ENCODE data around the gene TBC1D22A.

Gene TBC1D22A

GRCh38 chr22:46996595-46997310, 234.3 kb downstream of the TBC1D22A start:
- H3K4me2 ChIP-seq (ENCODE audit: low read length): no peak overlapping the region
- H3K36me3 ChIP-seq (ENCODE audit: insufficient read depth, low read length): peaks cover 5% of the 10 kb centered on the region; the same call in 1 of the 2 replicates
- no peak overlapping the region for H3K4me3 ChIP-seq (ENCODE audit: low read depth, low read length, poor library complexity, severe bottlenecking)
- no peaks in the 10 kb centered on the region for H3K9me2 ChIP-seq (ENCODE audit: low read depth, low read length)
- H3K27ac ChIP-seq (ENCODE audit: low read depth, low read length, poor library complexity, severe bottlenecking): no peak overlapping the region
- H4K20me1 ChIP-seq (ENCODE audit: insufficient read depth, low read length): no peaks in the 10 kb centered on the region
- TF ChIP-seq EZH2 (IDR thresholded peaks at IDR 0.05; ENCODE audit: borderline replicate concordance, low read length) (no peak), CTCF (IDR thresholded peaks at IDR 0.05; ENCODE audit: low read length) (peak; percentile 33; the same call in 1 of the 2 replicates)
- H3K4me1 ChIP-seq (ENCODE audit: insufficient read depth, low read length, severe bottlenecking): peaks cover 3% of the 10 kb centered on the region
- H3K9me3 ChIP-seq (ENCODE audit: low read length): no peaks in the 10 kb centered on the region
- no peaks in the 10 kb centered on the region for H3K79me2 ChIP-seq (ENCODE audit: insufficient read depth, low read length)
- no peak overlapping the region for H3K9ac ChIP-seq (ENCODE audit: low read length)
- H2AFZ ChIP-seq (ENCODE audit: low read length): no peak overlapping the region
- H3K27me3 ChIP-seq (ENCODE audit: insufficient read depth, low read length): no peaks in the 10 kb centered on the region
- no peaks in the 10 kb centered on the region for H3F3A ChIP-seq (ENCODE audit: insufficient read depth, low read length)

- Histone ChIP-seq H4K20me1 (ENCODE audit: insufficient read depth, low read length) (no peaks in the 10 kb centered on the region), H3K9ac (ENCODE audit: low read length) (no peak overlapping the region), H3F3A (ENCODE audit: insufficient read depth, low read length) (no peaks in the 10 kb centered on the region), H3K79me2 (ENCODE audit: insufficient read depth, low read length) (no peaks in the 10 kb centered on the region), H3K4me1 (ENCODE audit: insufficient read depth, low read length, severe bottlenecking) (peaks cover 3% of the 10 kb centered on the region), H3K9me3 (ENCODE audit: low read length) (no peaks in the 10 kb centered on the region), H3K36me3 (ENCODE audit: insufficient read depth, low read length) (peaks cover 10% of the 10 kb centered on the region; the same call in 1 of the 2 replicates), H3K4me2 (ENCODE audit: low read length) (no peak overlapping the region), H2AFZ (ENCODE audit: low read length) (no peak overlapping the region), H3K27ac (ENCODE audit: low read depth, low read length, poor library complexity, severe bottlenecking) (no peak overlapping the region), H3K9me2 (ENCODE audit: low read depth, low read length) (no peaks in the 10 kb centered on the region), H3K4me3 (ENCODE audit: low read depth, low read length, poor library complexity, severe bottlenecking) (no peak overlapping the region), H3K27me3 (ENCODE audit: insufficient read depth, low read length) (no peaks in the 10 kb centered on the region)
- no peak for TF ChIP-seq EZH2 (IDR thresholded peaks at IDR 0.05; ENCODE audit: borderline replicate concordance, low read length)
- TF ChIP-seq CTCF (IDR thresholded peaks at IDR 0.05; ENCODE audit: low read length): no peak
Measured at GRCh38 chr22:46997311-46997970, 235.0 kb downstream of the TBC1D22A start.

- Histone ChIP-seq H3K27me3 (ENCODE audit: insufficient read depth, low read length) (no peaks in the 10 kb centered on the region), H3K4me2 (ENCODE audit: low read length) (no peak overlapping the region), H3K9me3 (ENCODE audit: low read length) (no peaks in the 10 kb centered on the region), H3K4me1 (ENCODE audit: insufficient read depth, low read length, severe bottlenecking) (peaks cover 3% of the 10 kb centered on the region), H3K9ac (ENCODE audit: low read length) (no peak overlapping the region), H3K4me3 (ENCODE audit: low read depth, low read length, poor library complexity, severe bottlenecking) (no peak overlapping the region), H3K9me2 (ENCODE audit: low read depth, low read length) (no peaks in the 10 kb centered on the region), H3K79me2 (ENCODE audit: insufficient read depth, low read length) (no peaks in the 10 kb centered on the region), H3K36me3 (ENCODE audit: insufficient read depth, low read length) (peaks cover 12% of the 10 kb centered on the region), H3F3A (ENCODE audit: insufficient read depth, low read length) (no peaks in the 10 kb centered on the region), H2AFZ (ENCODE audit: low read length) (no peak overlapping the region), H4K20me1 (ENCODE audit: insufficient read depth, low read length) (no peaks in the 10 kb centered on the region), H3K27ac (ENCODE audit: low read depth, low read length, poor library complexity, severe bottlenecking) (no peak overlapping the region)
- TF ChIP-seq CTCF (IDR thresholded peaks at IDR 0.05; ENCODE audit: low read length): no peak
- TF ChIP-seq EZH2 (IDR thresholded peaks at IDR 0.05; ENCODE audit: borderline replicate concordance, low read length): no peak
Measured at GRCh38 chr22:46998331-46998730, 235.9 kb downstream of the TBC1D22A start.
